Breast epithelium (tissue), 3 donors: ENCODE measurements around the gene NIPSNAP2.

Source experiments
- CTCF ChIP-seq, 3 donors: fragments of 450-650 bp; IDR thresholded peaks; one replicate each; pipeline ENCODE4 v1.5.1; 2016 to 2017; ENCODE audit warnings: antibody characterized with exemption in 3 of 3, mild to moderate bottlenecking in 3 of 3, moderate library complexity in 3 of 3
- POLR2A ChIP-seq: fragments of 450-650 bp; IDR thresholded peaks from one replicate; pipeline ENCODE4 v1.6.1; 2016; ENCODE audit warnings: antibody characterized with exemption, mild to moderate bottlenecking, moderate library complexity

GRCh38 chr7:55992346-55992745, 28.0 kb downstream of the NIPSNAP2 start:
- TF ChIP-seq CTCF (IDR thresholded peaks at IDR 0.05) (no peak), POLR2A (no peak)
